A549 treated with CpdA at 1 μM for 4 hours (cell line): ENCODE measurements around the gene PPM1H. TPM values are rescaled to one million over a fixed set of nuclear protein-coding genes. Genes with fewer than 3 reads are reported as not detected.

Experiments used
- total RNA-seq: library from RNA; stranded (reverse); fragments of 200-300 nt; extraction: Qiagen RNA extraction; gene quantifications from 5 replicates; pipeline ENCODE4 v1.2.3, GENCODE V29; 2022; ENCODE audit warnings: low read depth

PPM1H gene, protein sequence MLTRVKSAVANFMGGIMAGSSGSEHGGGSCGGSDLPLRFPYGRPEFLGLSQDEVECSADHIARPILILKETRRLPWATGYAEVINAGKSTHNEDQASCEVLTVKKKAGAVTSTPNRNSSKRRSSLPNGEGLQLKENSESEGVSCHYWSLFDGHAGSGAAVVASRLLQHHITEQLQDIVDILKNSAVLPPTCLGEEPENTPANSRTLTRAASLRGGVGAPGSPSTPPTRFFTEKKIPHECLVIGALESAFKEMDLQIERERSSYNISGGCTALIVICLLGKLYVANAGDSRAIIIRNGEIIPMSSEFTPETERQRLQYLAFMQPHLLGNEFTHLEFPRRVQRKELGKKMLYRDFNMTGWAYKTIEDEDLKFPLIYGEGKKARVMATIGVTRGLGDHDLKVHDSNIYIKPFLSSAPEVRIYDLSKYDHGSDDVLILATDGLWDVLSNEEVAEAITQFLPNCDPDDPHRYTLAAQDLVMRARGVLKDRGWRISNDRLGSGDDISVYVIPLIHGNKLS
- 6.6 to 9.6 TPM (median 7.9 TPM) in 5 replicates for total RNA-seq

DNA sequence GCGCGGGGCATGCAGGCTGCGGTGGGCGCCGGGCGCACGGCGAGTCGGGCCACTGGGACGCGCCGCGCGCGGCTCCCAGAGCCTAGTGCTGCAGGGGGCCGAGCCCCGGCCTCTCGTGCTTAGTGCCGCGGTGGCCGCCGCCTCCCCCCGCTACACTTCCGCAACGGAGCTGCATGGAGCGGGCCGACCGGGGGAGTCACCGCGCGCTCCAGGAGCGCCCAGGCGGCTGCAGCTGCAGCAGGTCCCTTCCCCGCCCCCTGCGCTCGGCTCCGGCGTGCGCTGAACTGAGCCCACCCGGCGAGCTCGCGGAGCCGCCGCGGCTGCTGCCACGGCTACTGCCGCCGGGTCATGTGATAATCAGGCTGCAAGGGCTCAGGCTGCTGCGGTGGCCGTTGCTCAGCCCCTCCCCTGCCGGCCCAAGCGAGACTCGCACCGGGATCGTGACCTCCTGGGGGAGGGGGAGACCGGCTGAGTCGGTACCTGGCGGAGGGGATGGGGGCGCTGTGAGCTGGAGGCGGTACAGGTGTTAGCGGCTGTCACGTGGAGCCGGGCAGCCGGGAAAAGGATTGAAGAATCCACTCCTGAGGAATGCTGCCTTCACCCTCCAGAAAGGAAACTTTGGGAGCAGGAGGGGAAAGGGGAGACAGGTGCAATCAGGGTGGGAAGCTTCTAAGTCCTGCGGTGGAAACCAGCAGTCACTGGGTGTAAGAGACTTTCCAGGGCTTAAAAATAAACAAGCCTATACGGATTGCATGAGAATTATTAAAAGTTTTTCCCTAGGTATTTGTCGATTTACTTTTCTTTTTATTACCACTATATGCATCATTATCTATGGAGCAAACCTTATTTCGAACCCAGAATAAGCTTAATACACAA lies at the start of gene PPM1H:
Gene PPM1H (minus strand): TSS at position 352 of the 876 bp plus-strand sequence. CDS start 414 bp downstream, outside the sequence.

Other genes with a start within 250 kb of the PPM1H start
- gene AVPR1A, start 216.1 kb upstream of the PPM1H start, total RNA-seq, result 0.02 TPM in 1 of 5 replicates, not detected in the others